Activated naive CD4-positive, alpha-beta T cell treated with anti-CD3 and anti-CD28 coated beads for 36 hours (primary cell): ENCODE results near the gene NTMT2. TPM values are rescaled to one million over a fixed set of nuclear protein-coding genes. Genes with fewer than 3 reads are reported as not detected.

Experiments used
- CTCF ChIA-PET: fragments of 350-600 bp; sonication (Branson Sonifier 250); formaldehyde crosslinking; loops from one replicate; lab custom pipeline; 2021; ENCODE audit warnings: antibody characterized with exemption; lab: Charles Lee
- DNase-seq: peaks from one replicate; pipeline ENCODE4 v3.0.0-alpha.2; 2020
- H3K27ac Mint-ChIP-seq: one replicate; pipeline ENCODE4 v1.8.0; 2021; ENCODE audit warnings: mild to moderate bottlenecking, mixed read lengths
- H3K27me3 Mint-ChIP-seq: one replicate; pipeline ENCODE4 v1.8.0; 2021; ENCODE audit warnings: low read depth, mixed read lengths
- H3K36me3 Mint-ChIP-seq: one replicate; pipeline ENCODE4 v1.8.0; 2021; ENCODE audit warnings: low read depth, mixed read lengths
- H3K4me1 Mint-ChIP-seq: one replicate; pipeline ENCODE4 v1.8.0; 2021; ENCODE audit warnings: low read depth, mixed read lengths
- H3K4me3 Mint-ChIP-seq: one replicate; pipeline ENCODE4 v1.8.0; 2021; ENCODE audit warnings: mild to moderate bottlenecking, moderate library complexity, mixed read lengths
- H3K9me3 Mint-ChIP-seq: one replicate; pipeline ENCODE4 v1.8.0; 2021; ENCODE audit warnings: mixed read lengths
- intact Hi-C: fragments of 100-400 bp; cut with micrococcal nuclease; formaldehyde crosslinking; loops from one replicate; pipeline ENCODE4 v1.15.1; 2023
- microRNA-seq: library from miRNA; unstranded; fragments of <30 nt; microRNA quantifications from one replicate; pipeline ENCODE4 v1.2.0, GENCODE V29; 2022; ENCODE audit warnings: borderline microRNAs expressed, borderline replicate concordance
- total RNA-seq, 2 experiments: library from RNA; stranded (reverse); gene quantifications; one replicate each; pipeline ENCODE4 v1.2.3, GENCODE V29; 2021

Gene NTMT2
- total RNA-seq, 2 experiments from 2014 or later, result not detected

DNA sequence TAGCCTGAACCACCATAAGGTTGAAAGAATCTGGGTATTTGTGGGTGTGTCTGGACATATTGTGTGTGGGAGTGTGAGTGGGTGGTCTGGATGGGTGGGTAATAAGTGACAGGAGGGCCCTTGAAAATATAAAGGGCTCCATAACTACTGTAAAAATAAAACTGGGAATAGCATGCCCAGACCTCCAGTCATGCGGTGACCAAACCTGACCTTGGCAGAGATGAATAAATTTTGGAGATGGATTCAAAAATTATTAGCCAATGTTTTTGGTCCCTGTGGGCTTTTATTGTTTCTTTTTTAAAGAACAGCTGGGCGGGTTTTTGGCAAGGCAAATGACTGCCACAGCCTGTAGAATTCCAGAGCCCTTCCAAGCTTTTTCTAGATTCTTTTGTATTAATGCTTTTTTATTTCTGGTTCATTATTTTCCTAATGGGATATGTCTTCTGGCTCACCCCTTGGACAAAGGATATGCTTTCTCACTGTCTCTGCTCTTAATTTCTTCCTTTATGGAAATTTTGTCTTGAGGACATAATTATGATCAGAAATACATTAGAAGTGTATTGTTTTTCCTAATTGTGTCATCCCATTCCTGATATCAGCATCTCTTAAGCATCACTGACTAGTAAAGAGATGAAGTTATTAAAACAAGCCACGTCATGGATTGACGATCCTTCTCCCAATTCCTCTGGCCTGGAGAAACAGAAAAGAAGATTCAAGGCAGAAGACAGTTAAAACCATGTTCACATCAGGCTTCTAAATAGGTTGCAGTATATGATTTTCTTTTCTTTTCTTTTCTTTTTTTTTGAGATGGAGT is 69.5 kb downstream of the NTMT2 start:
- CTCF ChIA-PET, result no interaction called here
- intact Hi-C loops, result no loop called here
- H3K27me3 Mint-ChIP-seq, result peaks cover 26% of the 10 kb centered on the region

GRCh38 chr1:170217517-170218256 is 71.9 kb downstream of the NTMT2 start:
- intact Hi-C loops, result no loop called here
- CTCF ChIA-PET, result no interaction called here
- Mint-ChIP-seq H3K4me3 (no peak overlapping the region), H3K27ac (no peak overlapping the region), H3K4me1 (no peaks in the 10 kb centered on the region), H3K9me3 (no peaks in the 10 kb centered on the region), H3K36me3 (no peaks in the 10 kb centered on the region), H3K27me3 (peaks cover 27% of the 10 kb centered on the region)
- DNase-seq, result no peak

More for the DNA sequence above, 69.5 kb downstream of the NTMT2 start:
- DNase-seq, result no peak
- Mint-ChIP-seq H3K36me3 (no peaks in the 10 kb centered on the region), H3K9me3 (no peaks in the 10 kb centered on the region), H3K4me1 (no peaks in the 10 kb centered on the region), H3K27ac (no peak overlapping the region), H3K4me3 (no peak overlapping the region)

DNA sequence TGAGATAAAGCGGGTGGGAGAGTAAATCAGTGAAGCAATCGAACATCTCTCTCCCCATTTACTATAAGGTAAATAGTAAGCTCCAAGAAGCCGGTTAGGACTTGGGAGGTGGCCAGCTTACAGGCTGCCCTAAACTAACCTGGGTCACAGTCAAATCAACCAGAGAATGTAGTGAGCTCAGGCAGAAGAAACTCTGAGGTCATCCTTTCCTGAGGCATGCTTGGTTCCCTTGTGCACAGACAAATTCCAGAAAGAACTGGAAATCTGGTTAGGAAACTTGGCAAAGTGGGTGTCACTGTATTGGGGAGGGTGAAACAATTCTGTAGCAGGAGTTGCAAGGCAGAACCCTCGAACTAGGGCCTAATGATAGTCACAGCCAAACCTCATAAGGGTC is 72.5 kb downstream of the NTMT2 start:
- Mint-ChIP-seq H3K9me3 (no peaks in the 10 kb centered on the region), H3K27me3 (peaks cover 27% of the 10 kb centered on the region), H3K4me1 (no peaks in the 10 kb centered on the region), H3K27ac (no peak overlapping the region), H3K4me3 (no peak overlapping the region), H3K36me3 (no peaks in the 10 kb centered on the region)
- CTCF ChIA-PET, result no interaction called here
- DNase-seq, result no peak
- intact Hi-C loops, result no loop called here

Small RNA genes lying within 50 kb of the gene (microRNA-seq; reads per million reads assigned to microRNA genes)
- not detected for gene MIR3119-1
- not detected for gene MIR3119-2

Other genes starting within 250 kb of the NTMT2 start
- gene KIFAP3, start 71.3 kb upstream of the NTMT2 start, total RNA-seq, result 1 to 10 TPM; 8.7 to 8.8 TPM